RPMI7951 (cell line): ENCODE results near the gene RFX1. TPM values are rescaled to one million over a fixed set of nuclear protein-coding genes. Genes with fewer than 3 reads are reported as not detected.

Experiments used
- DNase-seq: peaks from one replicate; pipeline ENCODE4 v3.0.0-alpha.2; 2012; ENCODE audit warnings: low read depth
- total RNA-seq: library from RNA; depleted of rRNA; stranded (reverse); fragments of >200 nt; shearing (Covaris generic); gene quantifications from 2 replicates; pipeline ENCODE4 v1.2.3, GENCODE V29; 2014

RFX1 gene
- total RNA-seq, 1 experiment from 2014 or later, result 1.7 TPM

GRCh38 chr19:13961826-13962698 is 44.1 kb downstream of the RFX1 start:
- DNase-seq, result no peak

- DNase-seq, result no peak
Observed at GRCh38 chr19:13960863-13961784, 45.0 kb downstream of the RFX1 start.

- DNase-seq, result no peak
Observed at GRCh38 chr19:13959962-13960862, 45.9 kb downstream of the RFX1 start.

GRCh38 chr19:13959141-13959961 is 46.8 kb downstream of the RFX1 start:
- DNase-seq, result no peak

GRCh38 chr19:13958043-13958442 is 48.1 kb downstream of the RFX1 start:
- DNase-seq, result no peak

GRCh38 chr19:13957051-13957450 is 49.1 kb downstream of the RFX1 start:
- DNase-seq, result no peak

- no peak for DNase-seq
Observed at GRCh38 chr19:13956365-13956744, 49.8 kb downstream of the RFX1 start.

GRCh38 chr19:13955662-13956364 is 50.3 kb downstream of the RFX1 start:
- no peak for DNase-seq

- no peak for DNase-seq
Observed at GRCh38 chr19:13954185-13954584, 51.9 kb downstream of the RFX1 start.

- DNase-seq, result peak; percentile 80
Observed at GRCh38 chr19:13952931-13953531, 53.1 kb downstream of the RFX1 start.

- DNase-seq, result peak; percentile 99
Observed at GRCh38 chr19:13952154-13952930, 53.8 kb downstream of the RFX1 start, which contains the start of gene DCAF15. DCAF15 (plus strand) TSS chr19:13952509; CDS start chr19:13952513, 4 bp downstream.

- DNase-seq, result no peak
Observed at GRCh38 chr19:13951799-13952153, 54.3 kb downstream of the RFX1 start.

- DNase-seq, result no peak
Observed at GRCh38 chr19:13951043-13951442, 55.1 kb downstream of the RFX1 start.

GRCh38 chr19:13946414-13946813 is 59.7 kb downstream of the RFX1 start:
- no peak for DNase-seq

GRCh38 chr19:13942023-13942684 is 64.0 kb downstream of the RFX1 start:
- DNase-seq, result peak; percentile 24

GRCh38 chr19:13938301-13939064 is 67.6 kb downstream of the RFX1 start, which contains the start of gene PODNL1:
PODNL1 (minus strand) TSS chr19:13938417; CDS start chr19:13938181, 236 bp downstream.
- peak; percentile 80 for DNase-seq
